Epithelial cell of proximal tubule (primary cell): ENCODE results near the gene CPN1. TPM values are rescaled to one million over a fixed set of nuclear protein-coding genes. Genes with fewer than 3 reads are reported as not detected.

Experiments used
- DNase-seq: peaks from one replicate; pipeline ENCODE4 v3.0.0-alpha.2; 2011; ENCODE audit warnings: low read depth
- H3K4me3 ChIP-seq: 2 replicates; pipeline ENCODE4 v1.5.1; 2011; ENCODE audit warnings: low read depth, mild to moderate bottlenecking, low read length
- CTCF ChIP-seq: conservative IDR thresholded peaks from 2 replicates; pipeline ENCODE4 v1.5.1; 2012; ENCODE audit warnings: low read depth, mild to moderate bottlenecking, low read length
- total RNA-seq: library from RNA; depleted of rRNA; stranded (reverse); fragments of >200 nt; gene quantifications from 2 replicates; pipeline ENCODE4 v1.2.3, GENCODE V29; 2015

Gene CPN1
- total RNA-seq, 1 donor from 2014 or later = not detected

GRCh38 chr10:100041306-100042002 lies 40.2 kb downstream of the CPN1 start:
- TF ChIP-seq CTCF = no peak
- H3K4me3 ChIP-seq = no peak overlapping the region
- no peak for DNase-seq

GRCh38 chr10:100038561-100039071 lies 43.1 kb downstream of the CPN1 start:
- DNase-seq = no peak
- no peak overlapping the region for H3K4me3 ChIP-seq
- no peak for TF ChIP-seq CTCF

- DNase-seq = no peak
Measured at GRCh38 chr10:100037758-100038315, 43.8 kb downstream of the CPN1 start.

GRCh38 chr10:100036850-100037249 lies 44.8 kb downstream of the CPN1 start:
- TF ChIP-seq CTCF = no peak
- H3K4me3 ChIP-seq = no peak overlapping the region
- DNase-seq = no peak

More at GRCh38 chr10:100037758-100038315, 43.8 kb downstream of the CPN1 start:
- no peak for TF ChIP-seq CTCF
- H3K4me3 ChIP-seq = no peak overlapping the region

GRCh38 chr10:100033766-100034418 lies 47.8 kb downstream of the CPN1 start:
- H3K4me3 ChIP-seq = no peak overlapping the region
- no peak for DNase-seq
- no peak for TF ChIP-seq CTCF

GRCh38 chr10:100027416-100027815 lies 54.3 kb downstream of the CPN1 start:
- no peak for TF ChIP-seq CTCF
- no peak for DNase-seq
- H3K4me3 ChIP-seq = no peak overlapping the region

GRCh38 chr10:100025576-100025975 lies 56.1 kb downstream of the CPN1 start:
- H3K4me3 ChIP-seq = no peak overlapping the region
- TF ChIP-seq CTCF = no peak
- DNase-seq = no peak
